A673 (cell line): ENCODE data around the gene IL6. TPM values are rescaled to one million over a fixed set of nuclear protein-coding genes. Genes with fewer than 3 reads are reported as not detected.
"Not testable (repeated sequence)": the region's sequence is repeated elsewhere in the genome, so short reads cannot be mapped to it uniquely, and the experiment has no call there.

Experiments used
- BruUV-seq: library from RNA; stranded (reverse); fragments of 400-500 nt; replicated peaks from 2 replicates; lab custom pipeline; 2021; lab: Mats Ljungman, UMichigan
- CTCF ChIA-PET: fragments of 300-600 bp; sonication (Branson Sonifier 250); formaldehyde crosslinking; loops from one replicate; lab custom pipeline; 2022; ENCODE audit warnings: antibody characterized with exemption; lab: Charles Lee
- POLR2A ChIA-PET: fragments of 300-600 bp; sonication (Branson Sonifier 250); formaldehyde crosslinking; loops from one replicate; lab custom pipeline; 2022; ENCODE audit warnings: antibody characterized with exemption; ENCODE audit not compliant: low non-redundant PET; lab: Charles Lee
- DNase-seq: peaks from one replicate; pipeline ENCODE4 v3.0.0-alpha.2; 2015; ENCODE audit warnings: low spot score
- H3K27ac ChIP-seq: fragments of 200-600 bp; sonication (generic); 2 replicates; pipeline ENCODE4 v1.5.1; 2016; ENCODE audit warnings: mixed run types, low read depth, mild to moderate bottlenecking, mixed read lengths, antibody characterized with exemption, low read length; ENCODE audit not compliant: poor library complexity, severe bottlenecking
- H3K27me3 ChIP-seq: fragments of 200-600 bp; sonication (generic); replicated peaks from 2 replicates; pipeline ENCODE4 v1.6.1; 2017; ENCODE audit warnings: mixed run types, low read depth, mild to moderate bottlenecking, mixed read lengths, antibody characterized with exemption, low read length; ENCODE audit not compliant: insufficient read depth, poor library complexity
- H3K36me3 ChIP-seq: fragments of 200-600 bp; sonication (generic); 2 replicates; pipeline ENCODE4 v1.6.1; 2016; ENCODE audit warnings: mixed run types, mild to moderate bottlenecking, mixed read lengths, antibody characterized with exemption, low read length; ENCODE audit not compliant: insufficient read depth, poor library complexity, severe bottlenecking
- H3K4me1 ChIP-seq: fragments of 200-600 bp; sonication (generic); 2 replicates; pipeline ENCODE4 v1.6.1; 2017; ENCODE audit warnings: mixed run types, mild to moderate bottlenecking, mixed read lengths, antibody characterized with exemption, low read length; ENCODE audit not compliant: insufficient read depth, poor library complexity, severe bottlenecking
- H3K4me3 ChIP-seq: fragments of 200-600 bp; sonication (generic); 2 replicates; pipeline ENCODE4 v1.5.1; 2016; ENCODE audit warnings: low read depth, mixed run types, mild to moderate bottlenecking, mixed read lengths, low read length; ENCODE audit not compliant: poor library complexity, severe bottlenecking
- H3K9me3 ChIP-seq: fragments of 200-600 bp; sonication (generic); 2 replicates; pipeline ENCODE4 v1.6.1; 2016; ENCODE audit warnings: mixed run types, low read depth, mild to moderate bottlenecking, mixed read lengths, antibody characterized with exemption, low read length; ENCODE audit not compliant: poor library complexity, severe bottlenecking
- CTCF ChIP-seq: fragments of 300-800, 200-600 bp; sonication (generic); conservative IDR thresholded peaks from 2 replicates; pipeline ENCODE4 v1.5.1; 2017; ENCODE audit warnings: low read depth, mild to moderate bottlenecking, antibody characterized with exemption, low read length, moderate library complexity, mixed read lengths
- EZH2 ChIP-seq: fragments of 200-600 bp; sonication (generic); IDR thresholded peaks from 2 replicates; pipeline ENCODE4 v1.6.1; 2017; ENCODE audit warnings: borderline replicate concordance, low read depth, mild to moderate bottlenecking, mixed read lengths, antibody characterized with exemption, low read length; ENCODE audit not compliant: poor library complexity, severe bottlenecking
- intact Hi-C: fragments of 100-400 bp; cut with micrococcal nuclease; formaldehyde crosslinking; loops from one replicate; pipeline ENCODE4 v1.10.0; 2022; ENCODE audit not compliant: unreplicated experiment
- total RNA-seq: library from RNA; stranded (reverse); gene quantifications from 2 replicates; pipeline ENCODE4 v1.2.3, GENCODE V29; 2021

Gene IL6
- total RNA-seq, 1 experiment from 2014 or later, result not detected

DNA sequence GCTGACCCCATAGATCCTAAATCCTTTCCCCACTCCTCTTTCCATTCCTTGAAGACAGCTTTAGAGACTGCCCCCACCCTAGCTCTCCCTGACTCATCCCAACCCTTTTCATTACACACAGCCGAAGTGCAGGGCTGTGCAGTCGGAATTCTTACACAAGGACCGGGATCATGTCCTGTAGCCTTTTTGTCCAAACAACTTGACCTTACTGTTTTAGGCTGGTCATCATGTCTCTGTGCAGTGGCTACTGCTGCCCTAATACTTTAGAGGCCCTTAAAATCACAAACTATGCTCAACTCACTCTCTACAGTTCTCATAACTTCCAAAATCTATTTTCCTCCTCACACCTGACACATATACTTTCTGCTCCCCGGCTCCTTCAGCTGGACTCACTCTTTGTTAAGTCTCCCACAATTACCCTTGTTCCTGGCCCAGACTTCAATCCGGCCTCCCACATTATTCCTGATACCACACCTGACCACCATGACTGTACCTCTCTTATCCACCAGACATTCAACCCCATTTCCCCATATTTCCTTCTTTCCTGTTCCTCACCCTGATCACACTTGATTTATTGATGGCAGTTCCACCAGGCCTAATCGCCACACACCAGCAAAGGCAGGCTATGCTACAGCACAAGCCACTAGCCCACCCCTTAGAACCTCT is 19.8 kb upstream of the IL6 start:
- H3K27me3 ChIP-seq, H3K9me3 ChIP-seq, H3K4me3 ChIP-seq, BruUV-seq, DNase-seq, POLR2A ChIA-PET, H3K4me1 ChIP-seq, H3K36me3 ChIP-seq, CTCF ChIA-PET, H3K27ac ChIP-seq, intact Hi-C loops: not testable (repeated sequence)

DNA sequence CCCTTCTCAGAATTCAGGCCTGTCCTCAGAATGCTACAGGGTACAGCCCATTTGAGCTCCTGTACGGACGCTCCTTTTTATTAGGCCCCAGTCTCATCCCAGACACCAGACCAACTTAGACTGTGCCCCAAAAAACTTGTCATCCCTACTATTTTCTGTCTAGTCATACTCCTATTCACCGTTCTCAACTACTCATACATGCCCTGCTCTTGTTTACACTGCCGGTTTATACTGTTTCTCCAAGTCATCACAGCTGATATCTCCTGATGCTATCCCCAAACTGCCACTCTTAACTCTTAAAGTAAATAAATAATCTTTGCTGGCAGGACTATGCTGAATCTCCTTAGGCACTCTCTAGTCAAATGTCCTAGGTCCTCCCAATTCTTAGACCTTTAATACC is 18.8 kb upstream of the IL6 start:
- H3K27ac ChIP-seq, CTCF ChIA-PET, H3K27me3 ChIP-seq, H3K36me3 ChIP-seq, BruUV-seq, H3K9me3 ChIP-seq, POLR2A ChIA-PET, DNase-seq, H3K4me1 ChIP-seq, intact Hi-C loops, H3K4me3 ChIP-seq: not testable (repeated sequence)

DNA sequence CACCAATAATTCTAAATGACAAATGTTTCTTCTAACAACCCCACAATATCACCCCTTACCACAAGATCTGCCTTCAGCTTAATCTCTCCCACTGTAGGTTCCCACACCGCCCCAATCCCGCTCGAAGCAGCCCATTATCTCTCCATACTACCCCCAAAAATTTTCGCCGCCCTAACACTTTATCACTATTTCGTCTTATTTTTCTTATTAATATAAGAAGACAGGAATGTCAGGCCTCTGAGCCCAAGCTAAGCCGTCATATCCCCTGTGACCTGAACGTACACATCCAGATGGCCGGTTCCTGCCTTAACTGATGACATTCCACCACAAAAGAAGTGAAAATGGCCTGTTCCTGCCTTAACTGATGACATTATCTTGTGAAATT is 18.3 kb upstream of the IL6 start:
- DNase-seq, H3K9me3 ChIP-seq, H3K27me3 ChIP-seq, H3K4me1 ChIP-seq, CTCF ChIA-PET, H3K4me3 ChIP-seq, POLR2A ChIA-PET, intact Hi-C loops, H3K27ac ChIP-seq, BruUV-seq, H3K36me3 ChIP-seq: not testable (repeated sequence)

DNA sequence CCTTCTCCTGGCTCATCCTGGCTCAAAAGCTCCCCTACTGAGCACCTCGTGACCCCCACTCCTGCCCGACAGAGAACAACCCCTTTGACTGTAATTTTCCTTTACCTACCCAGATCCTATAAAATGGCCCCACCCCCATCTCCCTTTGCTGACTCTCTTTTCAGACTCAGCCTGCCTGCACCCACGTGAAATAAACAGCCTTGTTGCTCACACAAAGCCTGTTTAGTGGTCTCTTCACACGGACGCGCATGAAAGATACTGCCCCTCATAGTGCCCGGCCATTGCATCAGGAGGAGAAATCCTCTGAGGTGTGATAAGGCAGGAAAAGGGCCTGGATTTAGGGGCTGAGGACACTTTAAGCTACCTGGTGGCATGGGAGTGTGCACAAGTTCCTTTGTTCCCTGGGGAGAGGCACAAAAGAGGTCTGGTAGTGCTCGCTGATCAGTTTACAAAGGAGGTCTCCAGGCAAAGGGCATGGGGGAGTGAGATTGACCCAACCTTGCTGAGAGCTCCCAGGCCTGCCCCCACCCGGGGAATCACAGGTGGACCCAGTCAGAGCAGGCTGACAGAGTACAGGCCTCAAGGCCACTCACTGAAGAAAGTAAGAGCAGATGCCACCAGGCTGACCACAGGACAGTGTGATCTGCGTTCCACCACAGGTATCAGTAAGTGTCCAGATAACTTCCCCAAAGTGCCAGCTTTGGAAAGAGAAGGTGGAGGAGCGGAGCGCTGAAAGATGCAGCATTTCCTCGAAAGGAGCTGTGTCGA is 17.8 kb upstream of the IL6 start:
- H3K9me3 ChIP-seq, CTCF ChIA-PET, H3K27ac ChIP-seq, H3K4me3 ChIP-seq, H3K36me3 ChIP-seq, H3K27me3 ChIP-seq, H3K4me1 ChIP-seq, BruUV-seq, intact Hi-C loops, DNase-seq, POLR2A ChIA-PET: not testable (repeated sequence)

DNA sequence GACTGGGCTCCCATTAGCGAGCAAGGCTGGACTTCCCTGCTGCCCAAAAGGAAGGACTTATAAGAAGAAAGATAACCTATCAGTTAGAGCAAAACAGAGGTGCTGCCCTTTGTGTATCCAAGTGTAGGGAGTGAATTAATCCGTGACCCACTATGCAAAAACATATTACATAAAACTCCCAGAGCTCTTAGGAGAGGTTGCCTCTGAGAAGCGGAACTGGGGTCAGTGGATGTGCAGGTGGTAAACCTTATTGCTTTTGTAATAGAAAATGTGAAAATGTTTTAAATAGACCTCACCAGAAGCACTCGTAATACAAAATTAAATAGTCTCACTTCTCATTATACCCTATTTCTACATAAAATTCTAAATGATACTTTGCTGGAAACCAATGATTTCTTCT is 17.1 kb upstream of the IL6 start:
- POLR2A ChIA-PET, result no interaction called here
- no peak overlapping the region for H3K4me3 ChIP-seq
- intact Hi-C loops, result no loop called here
- no peaks in the 10 kb centered on the region for H3K9me3 ChIP-seq
- TF ChIP-seq EZH2 (no peak), CTCF (no peak)
- H3K4me1 ChIP-seq, result no peaks in the 10 kb centered on the region
- CTCF ChIA-PET, result no interaction called here
- no peak for DNase-seq
- H3K27me3 ChIP-seq, result no peaks in the 10 kb centered on the region
- no peak overlapping the region for H3K27ac ChIP-seq
- H3K36me3 ChIP-seq, result no peaks in the 10 kb centered on the region
- BruUV-seq, result no TSS peak
